ENCODE data around the gene MFAP4. TPM values are rescaled to one million over a fixed set of nuclear protein-coding genes. Genes with fewer than 3 reads are reported as not detected.

MFAP4 gene
- total RNA-seq, 1 experiment from 2014 or later: 1.5 TPM

- no peak overlapping the region for H3T11ph ChIP-seq (ENCODE audit: low read length)
- H4K8ac ChIP-seq (replicated peaks; ENCODE audit: insufficient read length, low read depth, low read length): no peak overlapping the region
- no peaks in the 10 kb centered on the region for H3K23me2 ChIP-seq (ENCODE audit: insufficient read length, low read depth, low read length, poor library complexity, severe bottlenecking)
- no peak overlapping the region for H3K56ac ChIP-seq (ENCODE audit: insufficient read length, low read depth, low read length)
- no peaks in the 10 kb centered on the region; a peak in 1 of 5 replicates for H3K9me3 Mint-ChIP-seq
- H3K27me3 ChIP-seq (ENCODE audit: insufficient read depth, low read length): no peaks in the 10 kb centered on the region
- H3K27ac ChIP-seq (ENCODE audit: insufficient read length, low read depth, low read length): no peak overlapping the region
- H3K4me1 Mint-ChIP-seq: peaks cover 22 to 30% of the 10 kb centered on the region in 2 experiments
- H3K14ac ChIP-seq (ENCODE audit: insufficient read depth, low read length): no peak overlapping the region
- no peak for TF ChIP-seq CTCF (conservative IDR thresholded peaks at IDR 0.05)
- no peak overlapping the region for H2BK12ac ChIP-seq (ENCODE audit: insufficient read length, low read depth, low read length)
- peaks cover 4 to 5% (median 4%) of the 10 kb centered on the region in 3 experiments; a peak in 5 of 7 replicates for H3K36me3 Mint-ChIP-seq (ENCODE audit: insufficient read depth in 1 of 3, low read depth in 3 of 3)
- no peak overlapping the region for H3K18ac ChIP-seq (ENCODE audit: insufficient read length, low read depth, low read length)
- H2BK15ac ChIP-seq (ENCODE audit: low read depth, low read length): no peak overlapping the region
- no peak overlapping the region for H3K9ac ChIP-seq (ENCODE audit: extremely low read depth, insufficient read length, low read length)
- no peak overlapping the region for H3K4me2 ChIP-seq (ENCODE audit: insufficient read depth, insufficient read length, low read length)
- H3K4me1 ChIP-seq (ENCODE audit: insufficient read depth, low read length): no peaks in the 10 kb centered on the region
- no peak overlapping the region for H2BK20ac ChIP-seq (ENCODE audit: low read depth, low read length, poor library complexity, severe bottlenecking)
- no peaks in the 10 kb centered on the region for H3K79me1 ChIP-seq (ENCODE audit: insufficient read depth, low read depth, low read length, poor library complexity, severe bottlenecking)
- H3K23ac ChIP-seq (ENCODE audit: insufficient read length, low read depth, low read length): no peak overlapping the region
- no peak overlapping the region; a peak in 1 of 7 replicates for H3K27ac Mint-ChIP-seq
- H4K91ac ChIP-seq (ENCODE audit: insufficient read length, low read depth, low read length): no peak overlapping the region
- no peak overlapping the region for H2AFZ ChIP-seq (ENCODE audit: low read length)
- no peak for DNase-seq
- H3K79me2 ChIP-seq (ENCODE audit: insufficient read depth, low read length): no peaks in the 10 kb centered on the region
- no peak overlapping the region for H2AK5ac ChIP-seq (ENCODE audit: insufficient read length, low read length)
- WGBS (ENCODE audit: extremely low coverage, insufficient read length, low lambda C conversion rate): no CpG with 5 or more reads among the region's 14 CpGs
- no peak overlapping the region for H3K4me3 Mint-ChIP-seq
- no peaks in the 10 kb centered on the region for H4K20me1 ChIP-seq (ENCODE audit: control insufficient read depth, insufficient read depth, insufficient read length)
- H4K5ac ChIP-seq (ENCODE audit: insufficient read length, low read depth, low read length): no peak overlapping the region
- peaks cover 5% of the 10 kb centered on the region; the same call in 1 of the 2 replicates for H3K27me3 Mint-ChIP-seq (ENCODE audit: low read depth)
- no peak overlapping the region for H2BK5ac ChIP-seq (ENCODE audit: insufficient read length, low read length)
- H3K9me3 ChIP-seq (ENCODE audit: control insufficient read depth, low read depth, low read length): no peaks in the 10 kb centered on the region
- no peak overlapping the region for H3K4ac ChIP-seq (ENCODE audit: low read depth, low read length)
- H2BK120ac ChIP-seq (ENCODE audit: low read depth, low read length, poor library complexity, severe bottlenecking): no peak overlapping the region
Measured at GRCh38 chr17:19364699-19365498, 22.1 kb downstream of the MFAP4 start.

Data from H9 (cell line).